ENCODE measurements around the gene SMIM24. TPM values are rescaled to one million over a fixed set of nuclear protein-coding genes. Genes with fewer than 3 reads are reported as not detected.
"Not testable (repeated sequence)": the region's sequence is repeated elsewhere in the genome, so short reads cannot be mapped to it uniquely, and the experiment has no call there.

The SMIM24 gene
- not detected in 2 replicates for total RNA-seq (2014; rRNA removed; shearing (Covaris generic))
- not detected in 2 replicates for polyA plus RNA-seq (2014; cell fraction: nucleus; rRNA removed)

- DNase-seq (ENCODE audit: extremely low read depth, low read depth), result no peak
Measured at GRCh38 chr19:3480383-3481091, at the start of gene SMIM24. TSS of gene SMIM24 (minus strand) at chr19:3480525. CDS start at chr19:3480463, 62 bp downstream.

- not testable (repeated sequence) for DNase-seq (ENCODE audit: extremely low read depth, low read depth)
Measured at GRCh38 chr19:3529299-3529698, 49.0 kb upstream of the SMIM24 start.

- no peak for DNase-seq (ENCODE audit: extremely low read depth, low read depth)
Measured at GRCh38 chr19:3528539-3529211, 48.4 kb upstream of the SMIM24 start.

GRCh38 chr19:3528080-3528479 is 47.8 kb upstream of the SMIM24 start:
- no peak for DNase-seq (ENCODE audit: extremely low read depth, low read depth)

- no peak for DNase-seq (ENCODE audit: extremely low read depth, low read depth)
Measured at GRCh38 chr19:3527238-3527910, 47.0 kb upstream of the SMIM24 start.

- DNase-seq (ENCODE audit: extremely low read depth, low read depth), result no peak
Measured at GRCh38 chr19:3526507-3527237, 46.3 kb upstream of the SMIM24 start.

GRCh38 chr19:3524904-3525451 is 44.7 kb upstream of the SMIM24 start:
- DNase-seq (ENCODE audit: extremely low read depth, low read depth), result no peak

- DNase-seq (ENCODE audit: extremely low read depth, low read depth), result no peak
Measured at GRCh38 chr19:3524078-3524842, 43.9 kb upstream of the SMIM24 start.

- no peak for DNase-seq (ENCODE audit: extremely low read depth, low read depth)
Measured at GRCh38 chr19:3523361-3524077, 43.2 kb upstream of the SMIM24 start.

- no peak for DNase-seq (ENCODE audit: extremely low read depth, low read depth)
Measured at GRCh38 chr19:3522421-3523360, 42.4 kb upstream of the SMIM24 start.

GRCh38 chr19:3521104-3521445 is 40.8 kb upstream of the SMIM24 start:
- no peak for DNase-seq (ENCODE audit: extremely low read depth, low read depth)

- DNase-seq (ENCODE audit: extremely low read depth, low read depth), result no peak
Measured at GRCh38 chr19:3520166-3521103, 40.1 kb upstream of the SMIM24 start.

- DNase-seq (ENCODE audit: extremely low read depth, low read depth), result no peak
Measured at GRCh38 chr19:3519126-3519525, 38.8 kb upstream of the SMIM24 start.

GRCh38 chr19:3518659-3519058 is 38.3 kb upstream of the SMIM24 start:
- DNase-seq (ENCODE audit: extremely low read depth, low read depth), result no peak

- no peak for DNase-seq (ENCODE audit: extremely low read depth, low read depth)
Measured at GRCh38 chr19:3518255-3518654, 37.9 kb upstream of the SMIM24 start.

- no peak for DNase-seq (ENCODE audit: extremely low read depth, low read depth)
Measured at GRCh38 chr19:3517638-3518037, 37.3 kb upstream of the SMIM24 start.

GRCh38 chr19:3516675-3517207 is 36.4 kb upstream of the SMIM24 start:
- DNase-seq (ENCODE audit: extremely low read depth, low read depth), result no peak
